Activated CD8-positive, alpha-beta T cell treated with anti-CD3 and anti-CD28 coated beads for 36 hours (primary cell): ENCODE measurements around the gene EEF1A2. TPM values are rescaled to one million over a fixed set of nuclear protein-coding genes. Genes with fewer than 3 reads are reported as not detected.

ENCODE experiments used
- ATAC-seq: fragments of 200-7000 bp; cut with Tn5 transposase; one replicate; pipeline ENCODE4 v1.10.0; 2021; ENCODE audit warnings: mild to moderate bottlenecking, moderate library complexity
- CTCF ChIA-PET: fragments of 350-600 bp; sonication (Branson Sonifier 250); formaldehyde crosslinking; loops from one replicate; lab custom pipeline; 2021; ENCODE audit warnings: antibody characterized with exemption; lab: Charles Lee
- POLR2A ChIA-PET: fragments of 350-600 bp; sonication (Branson Sonifier 250); formaldehyde crosslinking; loops from one replicate; lab custom pipeline; 2021; ENCODE audit warnings: antibody characterized with exemption; lab: Charles Lee
- DNase-seq: peaks from one replicate; pipeline ENCODE4 v3.0.0-alpha.2; 2020
- H3K27ac Mint-ChIP-seq: one replicate; pipeline ENCODE4 v1.8.0; 2021; ENCODE audit warnings: mild to moderate bottlenecking, mixed read lengths
- H3K27me3 Mint-ChIP-seq: one replicate; pipeline ENCODE4 v1.8.0; 2021; ENCODE audit warnings: mixed read lengths
- H3K36me3 Mint-ChIP-seq: one replicate; pipeline ENCODE4 v1.8.0; 2021; ENCODE audit warnings: low read depth, mixed read lengths
- H3K4me1 Mint-ChIP-seq: one replicate; pipeline ENCODE4 v1.8.0; 2021; ENCODE audit warnings: low read depth, mixed read lengths
- H3K4me3 Mint-ChIP-seq: one replicate; pipeline ENCODE4 v1.8.0; 2021; ENCODE audit warnings: mild to moderate bottlenecking, moderate library complexity, mixed read lengths
- H3K9me3 Mint-ChIP-seq: one replicate; pipeline ENCODE4 v1.8.0; 2021; ENCODE audit warnings: mixed read lengths
- CTCF ChIP-seq: fragments of 200-600 bp; IDR thresholded peaks from one replicate; pipeline ENCODE4 v1.8.0; 2022; ENCODE audit warnings: antibody characterized with exemption, mild to moderate bottlenecking
- intact Hi-C: fragments of 100-400 bp; cut with micrococcal nuclease; formaldehyde crosslinking; loops from one replicate; pipeline ENCODE4 v1.10.0; 2022
- total RNA-seq, 2 experiments: library from RNA; stranded (reverse); gene quantifications; one replicate each; pipeline ENCODE4 v1.2.3, GENCODE V29; 2021

The EEF1A2 gene
- total RNA-seq, 2 experiments from 2014 or later, result 1.4 to 2.2 TPM

GRCh38 chr20:63491635-63492230, 7.2 kb downstream of the EEF1A2 start:
- ATAC-seq (no peak), DNase-seq (no peak)
- Mint-ChIP-seq H3K4me1 (no peaks in the 10 kb centered on the region), H3K9me3 (no peaks in the 10 kb centered on the region), H3K36me3 (no peaks in the 10 kb centered on the region), H3K4me3 (no peak overlapping the region), H3K27ac (no peak overlapping the region), H3K27me3 (peaks cover 11% of the 10 kb centered on the region)
- POLR2A ChIA-PET, result no interaction called here
- intact Hi-C loops, result no loop called here
- CTCF ChIA-PET, result no interaction called here
- no peak for TF ChIP-seq CTCF

- no peaks in the 10 kb centered on the region for H3K4me1 Mint-ChIP-seq
- ATAC-seq (no peak), DNase-seq (no peak)
- H3K9me3 Mint-ChIP-seq, result no peaks in the 10 kb centered on the region
- intact Hi-C loops, result no loop called here
- H3K36me3 Mint-ChIP-seq, result no peaks in the 10 kb centered on the region
- no peak overlapping the region for H3K4me3 Mint-ChIP-seq
- no peak for TF ChIP-seq CTCF
- POLR2A ChIA-PET, result no interaction called here
- CTCF ChIA-PET, result no interaction called here
- H3K27me3 Mint-ChIP-seq, result peaks cover 11% of the 10 kb centered on the region
- no peak overlapping the region for H3K27ac Mint-ChIP-seq
These were observed 7.8 kb downstream of the EEF1A2 start for GRCh38 chr20:63491078-63491477.

GRCh38 chr20:63490416-63490815, 8.5 kb downstream of the EEF1A2 start:
- peaks cover 13% of the 10 kb centered on the region for H3K27me3 Mint-ChIP-seq
- TF ChIP-seq CTCF, result no peak
- no peaks in the 10 kb centered on the region for H3K9me3 Mint-ChIP-seq
- H3K4me1 Mint-ChIP-seq, result no peaks in the 10 kb centered on the region
- no peak for DNase-seq
- no peak overlapping the region for H3K27ac Mint-ChIP-seq
- H3K36me3 Mint-ChIP-seq, result no peaks in the 10 kb centered on the region
- intact Hi-C loops, result no loop called here
- ATAC-seq, result no peak
- ChIA-PET CTCF (no interaction called here), POLR2A (no interaction called here)
- no peak overlapping the region for H3K4me3 Mint-ChIP-seq

GRCh38 chr20:63488315-63489251, 10.3 kb downstream of the EEF1A2 start:
- no peak overlapping the region for H3K27ac Mint-ChIP-seq
- intact Hi-C loops, result no loop called here
- TF ChIP-seq CTCF, result no peak
- ATAC-seq (no peak), DNase-seq (no peak)
- POLR2A ChIA-PET, result no interaction called here
- no peak overlapping the region for H3K4me3 Mint-ChIP-seq
- no peaks in the 10 kb centered on the region for H3K36me3 Mint-ChIP-seq
- peaks cover 17% of the 10 kb centered on the region for H3K27me3 Mint-ChIP-seq
- no peaks in the 10 kb centered on the region for H3K4me1 Mint-ChIP-seq
- no peaks in the 10 kb centered on the region for H3K9me3 Mint-ChIP-seq
- CTCF ChIA-PET, result no interaction called here

GRCh38 chr20:63487781-63488241, 11.1 kb downstream of the EEF1A2 start:
- Mint-ChIP-seq H3K27me3 (peaks cover 19% of the 10 kb centered on the region), H3K4me1 (no peaks in the 10 kb centered on the region), H3K9me3 (no peaks in the 10 kb centered on the region), H3K36me3 (no peaks in the 10 kb centered on the region), H3K4me3 (no peak overlapping the region), H3K27ac (no peak overlapping the region)
- CTCF ChIA-PET, result no interaction called here
- TF ChIP-seq CTCF, result no peak
- no peak for ATAC-seq
- intact Hi-C loops, result no loop called here
- no peak for DNase-seq
- POLR2A ChIA-PET, result no interaction called here
